ENCODE measurements around the gene PRLHR. TPM values are rescaled to one million over a fixed set of nuclear protein-coding genes. Genes with fewer than 3 reads are reported as not detected.

PRLHR gene
- total and polyA plus RNA-seq, 10 of the 15 experiments (the other 5 are each of a cell fraction or from before 2014, with no cell fraction given): not detected

DNA sequence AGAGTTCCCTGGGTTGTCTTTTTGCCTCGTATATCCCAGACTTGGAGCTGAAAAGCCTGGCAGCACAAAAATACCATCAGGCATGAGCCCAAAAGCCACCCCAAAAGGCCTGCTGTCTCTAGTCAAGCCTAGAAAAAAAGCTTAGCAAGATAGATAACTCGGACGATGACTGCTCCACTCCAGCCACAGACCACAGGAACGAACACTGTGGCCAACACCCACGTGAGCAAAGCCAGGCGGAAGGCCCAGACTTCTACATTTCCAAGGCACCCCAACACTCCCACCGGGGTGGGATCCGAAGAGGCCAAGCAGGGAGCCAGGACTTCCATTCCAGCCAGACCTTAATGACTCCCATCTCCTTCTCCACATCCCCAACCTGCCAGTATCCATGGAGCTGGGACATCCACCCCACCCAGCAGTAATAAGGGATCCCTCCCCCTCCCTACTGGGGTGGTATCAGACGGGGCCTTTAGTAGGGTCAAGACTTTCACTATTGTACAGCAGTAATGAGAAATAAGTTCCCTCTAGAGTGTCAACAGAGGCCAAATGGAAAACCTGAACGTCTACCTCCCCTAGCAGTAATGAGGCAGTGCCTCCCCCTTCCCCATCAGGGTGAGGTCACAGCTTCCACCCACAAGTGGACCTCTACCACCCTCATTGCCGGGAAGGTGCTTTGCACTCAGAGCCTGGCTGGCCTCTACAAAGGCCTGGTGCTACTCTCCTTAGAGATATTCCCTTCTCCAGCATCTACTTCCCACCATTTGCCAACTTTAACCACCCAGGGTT is 23.0 kb downstream of the PRLHR start:
- no peak overlapping the region for H3K4me2 ChIP-seq (ENCODE audit: control insufficient read depth, insufficient read depth)
- ChIA-PET CTCF (interaction anchor here (1.2 kb wide), 1 partner anchor 149 kb away, joined by 3 read pairs; no protein-coding TSS in a partner anchor), RAD21 (ENCODE audit: unreplicated experiment) (interaction anchor here (1.1 kb wide), 1 partner anchor 149 kb away, joined by 4 read pairs; no protein-coding TSS in a partner anchor), POLR2A (no interaction called here), SMC1A (ENCODE audit: uncharacterized antibody, unreplicated experiment) (no interaction called here)
- H3K9ac ChIP-seq (ENCODE audit: control insufficient read depth, insufficient read depth, low read length): no peak overlapping the region
- in situ Hi-C loops (cut with MboI) (loop anchor here (25.0 kb wide), 1 partner anchor 615 kb away; the partner anchor contains the start of gene PRDX3), intact Hi-C loops (cut with micrococcal nuclease; ENCODE audit: unreplicated experiment) (no loop called here)
- H3K9me3 ChIP-seq (replicated peaks; ENCODE audit: control insufficient read depth, insufficient read depth, low read length): no peaks in the 10 kb centered on the region
- H2AFZ ChIP-seq (ENCODE audit: control insufficient read depth, low read depth, low read length): no peak overlapping the region
- H3K79me2 ChIP-seq (ENCODE audit: control insufficient read depth, insufficient read depth, low read length): no peaks in the 10 kb centered on the region
- H3K36me3 ChIP-seq (ENCODE audit: control insufficient read depth in 2 of 2, insufficient read depth in 2 of 2, low read length in 1 of 2): no peaks in the 10 kb centered on the region
- WGBS (ENCODE audit: insufficient coverage, insufficient replicate concordance, low lambda C conversion rate, missing lambda C conversion rate): 29% methylated on average over 11 of the region's 11 CpGs
- H4K20me1 ChIP-seq (ENCODE audit: control insufficient read depth, insufficient read depth): no peaks in the 10 kb centered on the region; the same call in 1 of the 2 replicates
- H3K4me1 ChIP-seq (ENCODE audit: control insufficient read depth, insufficient read depth, low read length): no peaks in the 10 kb centered on the region
- no peak overlapping the region for H3K27ac ChIP-seq (ENCODE audit: control insufficient read depth, insufficient read depth)
- no peak overlapping the region for H3K4me3 ChIP-seq
- BruUV-seq (replicated peaks): no TSS peak
- no peaks in the 10 kb centered on the region; a peak in 1 of 4 replicates for H3K27me3 ChIP-seq (replicated peaks in 1 of 2; ENCODE audit: control insufficient read depth in 2 of 2, insufficient read depth in 2 of 2, low read length in 1 of 2)
- ATAC-seq (no peak), DNase-seq (ENCODE audit: low read depth, low spot score) (no peak), FAIRE-seq (no peak)
- no peak for TF ChIP-seq TCF3 (IDR thresholded peaks at IDR 0.05; ENCODE audit: borderline replicate concordance, insufficient read depth, low read depth, low read length)

DNA sequence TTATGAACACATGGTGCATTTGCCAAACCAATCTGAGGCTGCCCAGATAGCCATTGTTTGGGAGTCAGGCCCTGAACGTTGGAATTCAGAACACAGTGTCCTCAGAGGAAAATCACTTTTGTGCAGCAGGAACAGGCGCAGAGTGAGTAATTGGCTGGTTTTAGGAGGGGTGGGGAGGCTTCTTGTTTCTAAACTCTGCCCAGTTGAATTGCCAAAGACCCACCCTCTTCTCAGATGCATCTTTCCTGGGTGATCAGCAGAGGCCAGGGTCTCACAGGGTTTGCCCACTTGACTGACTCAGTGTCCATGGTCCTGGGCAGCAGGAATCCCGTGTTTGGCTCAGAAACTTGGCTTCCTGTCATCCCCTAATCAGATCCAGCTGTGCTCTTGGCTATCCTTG is 24.3 kb downstream of the PRLHR start:
- in situ Hi-C loops (cut with MboI) (loop anchor here (25.0 kb wide), 1 partner anchor 616 kb away; the partner anchor contains the start of gene PRDX3), intact Hi-C loops (cut with micrococcal nuclease; ENCODE audit: unreplicated experiment) (no loop called here)
- Histone ChIP-seq H3K36me3 (ENCODE audit: control insufficient read depth in 2 of 2, insufficient read depth in 2 of 2, low read length in 1 of 2) (no peaks in the 10 kb centered on the region), H3K27me3 (replicated peaks in 1 of 2; ENCODE audit: control insufficient read depth in 2 of 2, insufficient read depth in 2 of 2, low read length in 1 of 2) (no peaks in the 10 kb centered on the region; a peak in 2 of 4 replicates), H3K4me3 (no peak overlapping the region), H3K27ac (ENCODE audit: control insufficient read depth, insufficient read depth) (no peak overlapping the region), H3K79me2 (ENCODE audit: control insufficient read depth, insufficient read depth, low read length) (no peaks in the 10 kb centered on the region), H2AFZ (ENCODE audit: control insufficient read depth, low read depth, low read length) (no peak overlapping the region), H3K4me1 (ENCODE audit: control insufficient read depth, insufficient read depth, low read length) (no peaks in the 10 kb centered on the region), H3K9me3 (replicated peaks; ENCODE audit: control insufficient read depth, insufficient read depth, low read length) (no peaks in the 10 kb centered on the region), H4K20me1 (ENCODE audit: control insufficient read depth, insufficient read depth) (no peaks in the 10 kb centered on the region; the same call in 1 of the 2 replicates), H3K4me2 (ENCODE audit: control insufficient read depth, insufficient read depth) (no peak overlapping the region), H3K9ac (ENCODE audit: control insufficient read depth, insufficient read depth, low read length) (no peak overlapping the region)
- RAD21 ChIA-PET (ENCODE audit: unreplicated experiment): interaction anchor here (5.0 kb wide), 1 partner anchor 149 kb away, joined by 49 read pairs; no protein-coding TSS in a partner anchor
- FAIRE-seq (no peak), DNase-seq (ENCODE audit: low read depth, low spot score) (no peak), ATAC-seq (no peak)
- SMC1A ChIA-PET (ENCODE audit: uncharacterized antibody, unreplicated experiment): interaction anchor here (1.4 to 4.0 kb wide), 2 partner anchors 23 to 149 kb away, joined by 3 to 55 read pairs; no protein-coding TSS in a partner anchor
- no TSS peak for BruUV-seq (replicated peaks)
- POLR2A ChIA-PET: no interaction called here
- 4% methylated on average over 3 of the region's 3 CpGs for WGBS (ENCODE audit: insufficient coverage, insufficient replicate concordance, low lambda C conversion rate, missing lambda C conversion rate)
- CTCF ChIA-PET: interaction anchor here (3.6 to 4.7 kb wide), 3 partner anchors 148 to 229 kb away, joined by 29 to 72 read pairs (median 58); no protein-coding TSS in a partner anchor
- TF ChIP-seq BCL11A (IDR thresholded peaks at IDR 0.05; ENCODE audit: low read depth, low read length) (no peak), KDM1A (IDR thresholded peaks at IDR 0.05; ENCODE audit: borderline replicate concordance) (no peak), SMAD1 (IDR thresholded peaks at IDR 0.05; ENCODE audit: low read depth, partially characterized antibody) (no peak), EED (IDR thresholded peaks at IDR 0.05; ENCODE audit: low read depth) (no peak), DPF2 (IDR thresholded peaks at IDR 0.05) (no peak), GATAD2B (conservative IDR thresholded peaks at IDR 0.05; ENCODE audit: low read depth) (no peak), TAF1 (IDR thresholded peaks at IDR 0.05; ENCODE audit: borderline replicate concordance, low read depth, low read length) (no peak), FOXM1 (IDR thresholded peaks at IDR 0.05; ENCODE audit: low read depth, low read length) (no peak), NKRF (conservative IDR thresholded peaks at IDR 0.05) (no peak)
- TF ChIP-seq, protein P1, sequence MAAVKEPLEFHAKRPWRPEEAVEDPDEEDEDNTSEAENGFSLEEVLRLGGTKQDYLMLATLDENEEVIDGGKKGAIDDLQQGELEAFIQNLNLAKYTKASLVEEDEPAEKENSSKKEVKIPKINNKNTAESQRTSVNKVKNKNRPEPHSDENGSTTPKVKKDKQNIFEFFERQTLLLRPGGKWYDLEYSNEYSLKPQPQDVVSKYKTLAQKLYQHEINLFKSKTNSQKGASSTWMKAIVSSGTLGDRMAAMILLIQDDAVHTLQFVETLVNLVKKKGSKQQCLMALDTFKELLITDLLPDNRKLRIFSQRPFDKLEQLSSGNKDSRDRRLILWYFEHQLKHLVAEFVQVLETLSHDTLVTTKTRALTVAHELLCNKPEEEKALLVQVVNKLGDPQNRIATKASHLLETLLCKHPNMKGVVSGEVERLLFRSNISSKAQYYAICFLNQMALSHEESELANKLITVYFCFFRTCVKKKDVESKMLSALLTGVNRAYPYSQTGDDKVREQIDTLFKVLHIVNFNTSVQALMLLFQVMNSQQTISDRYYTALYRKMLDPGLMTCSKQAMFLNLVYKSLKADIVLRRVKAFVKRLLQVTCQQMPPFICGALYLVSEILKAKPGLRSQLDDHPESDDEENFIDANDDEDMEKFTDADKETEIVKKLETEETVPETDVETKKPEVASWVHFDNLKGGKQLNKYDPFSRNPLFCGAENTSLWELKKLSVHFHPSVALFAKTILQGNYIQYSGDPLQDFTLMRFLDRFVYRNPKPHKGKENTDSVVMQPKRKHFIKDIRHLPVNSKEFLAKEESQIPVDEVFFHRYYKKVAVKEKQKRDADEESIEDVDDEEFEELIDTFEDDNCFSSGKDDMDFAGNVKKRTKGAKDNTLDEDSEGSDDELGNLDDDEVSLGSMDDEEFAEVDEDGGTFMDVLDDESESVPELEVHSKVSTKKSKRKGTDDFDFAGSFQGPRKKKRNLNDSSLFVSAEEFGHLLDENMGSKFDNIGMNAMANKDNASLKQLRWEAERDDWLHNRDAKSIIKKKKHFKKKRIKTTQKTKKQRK (IDR thresholded peaks at IDR 0.05; ENCODE audit: low read depth, low read length): no peak
